CD4-positive, alpha-beta T cell treated with Interleukin-21 for 1 hour (primary cell): ENCODE results near the gene TMEM233.

ENCODE experiments used
- DNase-seq: peaks from one replicate; pipeline ENCODE4 v3.0.0-alpha.2; 2020

The TMEM233 gene

DNA sequence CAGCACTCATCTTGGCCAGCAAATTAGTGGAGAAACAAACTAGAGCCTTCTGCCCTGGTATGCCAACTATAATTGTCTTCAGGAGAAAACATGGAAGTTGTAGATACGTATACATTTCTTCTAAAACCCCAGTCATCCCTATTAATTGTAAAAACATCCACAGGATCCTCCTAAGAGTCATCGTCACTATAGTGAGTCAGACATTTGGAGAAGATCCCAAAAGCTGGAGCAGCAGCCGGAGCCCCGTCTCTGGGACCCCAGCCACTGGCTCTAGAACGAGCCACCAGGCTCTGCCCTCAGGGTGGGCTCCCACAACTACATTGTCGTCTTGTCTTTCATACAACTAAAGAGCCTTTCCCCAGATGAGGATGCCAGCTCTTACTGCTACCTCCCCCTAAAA, 89.8 kb downstream of the TMEM233 start:
- no peak for DNase-seq

DNA sequence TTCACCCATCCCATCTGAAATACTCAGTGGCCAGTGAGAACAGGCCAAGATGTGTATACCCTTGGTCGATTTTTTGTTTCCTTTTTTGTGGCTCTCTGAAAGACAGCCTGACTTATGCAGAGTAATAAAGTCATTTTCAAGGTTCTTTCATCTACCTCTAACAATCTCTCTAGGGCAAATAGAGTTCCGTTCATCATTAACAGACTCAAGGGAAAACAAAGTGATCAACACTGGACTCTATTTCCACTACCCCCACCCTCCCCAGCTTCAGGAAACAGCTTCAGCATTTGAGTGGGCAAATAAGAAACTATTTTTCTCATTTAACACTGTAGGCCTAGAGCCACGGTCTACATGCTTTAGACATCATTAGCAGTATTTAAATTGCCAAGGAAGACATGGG, 90.2 kb downstream of the TMEM233 start:
- DNase-seq, result no peak

DNA sequence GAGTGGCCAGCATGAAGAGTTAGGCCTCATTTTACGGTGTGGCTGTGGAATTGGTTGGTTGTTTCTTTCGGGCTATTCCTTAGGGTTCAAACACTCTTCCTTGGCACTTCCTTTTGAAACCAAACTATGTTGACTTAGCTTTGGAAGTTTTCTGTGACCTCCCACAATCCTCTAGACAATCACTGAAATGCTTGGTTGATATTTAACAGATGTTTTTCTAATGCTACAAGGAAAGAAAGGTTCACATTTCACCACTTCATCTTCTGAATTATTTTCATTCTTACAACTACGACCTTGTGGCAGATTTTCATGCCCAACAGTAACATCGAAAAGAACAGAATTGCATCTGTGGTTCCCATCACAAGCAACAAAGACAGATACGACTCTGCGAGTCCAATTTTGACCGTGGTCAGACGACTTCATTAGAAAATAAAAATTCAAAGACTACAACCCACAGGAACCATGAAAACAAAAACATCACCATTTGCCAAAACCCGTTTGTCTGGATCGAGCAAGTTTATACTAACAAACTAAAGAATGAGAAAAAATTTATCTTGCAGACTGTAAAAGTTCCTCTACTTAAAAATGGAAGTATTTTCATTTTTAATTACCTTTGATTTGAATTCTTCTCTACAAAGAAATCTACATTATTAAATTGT, 91.3 kb downstream of the TMEM233 start:
- DNase-seq, result no peak

DNA sequence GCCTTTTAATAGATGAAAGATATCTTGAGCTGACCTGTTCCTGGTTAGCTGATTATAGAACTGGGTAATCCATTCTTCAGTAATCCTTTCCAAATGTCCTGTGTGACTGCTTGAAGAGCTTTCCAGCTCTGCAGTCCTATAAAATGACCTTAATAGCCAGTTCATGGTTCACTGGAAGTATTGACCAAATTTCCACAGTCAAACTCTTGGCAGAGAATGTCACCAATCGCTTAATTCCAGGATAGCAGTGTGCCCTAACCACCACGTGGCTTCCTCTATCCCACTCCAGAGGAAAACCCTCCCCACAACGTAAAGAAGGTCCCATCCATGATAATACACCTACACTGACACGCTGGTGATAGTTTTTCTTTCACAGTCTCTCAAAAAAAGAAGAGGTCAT, 91.8 kb downstream of the TMEM233 start:
- DNase-seq, result no peak

DNA sequence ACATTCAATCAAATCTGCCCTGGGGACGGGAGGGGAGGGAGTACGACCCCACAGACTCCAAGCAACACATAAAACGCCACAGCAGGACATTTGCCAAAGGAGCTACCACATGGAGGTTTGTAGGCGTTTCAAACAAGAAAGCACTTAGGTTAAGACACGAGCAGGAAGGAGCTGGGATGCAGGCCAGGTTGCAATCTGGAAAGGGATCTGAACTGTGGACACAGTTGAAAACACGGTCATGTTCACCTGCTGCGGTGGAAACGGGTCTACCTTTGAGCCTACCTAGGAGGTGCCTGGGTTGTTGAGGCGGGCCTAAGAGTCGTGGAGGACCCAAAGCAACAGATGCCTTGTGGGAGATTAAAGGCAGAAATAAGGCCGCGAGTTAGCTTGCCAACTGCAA, 92.8 kb downstream of the TMEM233 start:
- no peak for DNase-seq

DNA sequence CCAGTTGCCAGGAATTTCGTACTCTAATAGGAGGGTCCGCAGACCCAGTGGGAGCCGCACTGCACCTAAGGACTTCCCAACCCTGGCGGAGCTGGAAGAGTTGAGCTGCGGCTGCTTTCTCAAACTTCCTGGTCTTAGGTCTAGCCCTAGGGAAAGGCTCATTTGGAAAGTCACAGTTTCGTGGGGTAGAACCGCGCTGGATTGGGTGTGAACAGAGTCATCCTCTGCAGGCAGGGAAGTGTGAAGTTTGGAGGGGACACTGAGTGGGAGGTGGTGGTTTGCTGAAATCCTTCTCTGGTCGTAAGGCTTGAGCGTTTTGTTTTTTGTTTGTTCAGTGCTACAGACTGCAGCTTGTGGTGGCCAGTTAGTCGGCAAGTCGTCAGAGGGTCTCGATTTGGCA, 93.2 kb downstream of the TMEM233 start:
- no peak for DNase-seq

DNA sequence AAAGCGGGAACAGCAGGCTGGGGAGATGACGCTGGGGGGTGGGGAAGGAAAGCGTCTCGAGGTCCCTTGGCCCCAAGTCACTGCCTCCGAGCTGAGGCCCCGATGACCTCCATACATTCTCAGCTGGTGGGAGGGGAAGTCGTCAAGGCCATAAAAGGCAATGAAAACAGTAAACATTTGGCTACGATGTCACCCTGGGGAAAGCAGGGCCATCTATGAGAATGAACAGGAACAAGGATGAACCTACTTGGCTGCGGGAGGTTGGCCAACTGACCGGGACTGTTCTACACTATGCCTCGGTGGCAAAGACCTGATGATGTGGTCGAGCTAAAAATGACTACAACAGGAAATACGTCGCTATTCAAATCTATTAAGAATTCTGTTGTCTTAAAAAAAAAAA, 93.8 kb downstream of the TMEM233 start:
- no peak for DNase-seq

DNA sequence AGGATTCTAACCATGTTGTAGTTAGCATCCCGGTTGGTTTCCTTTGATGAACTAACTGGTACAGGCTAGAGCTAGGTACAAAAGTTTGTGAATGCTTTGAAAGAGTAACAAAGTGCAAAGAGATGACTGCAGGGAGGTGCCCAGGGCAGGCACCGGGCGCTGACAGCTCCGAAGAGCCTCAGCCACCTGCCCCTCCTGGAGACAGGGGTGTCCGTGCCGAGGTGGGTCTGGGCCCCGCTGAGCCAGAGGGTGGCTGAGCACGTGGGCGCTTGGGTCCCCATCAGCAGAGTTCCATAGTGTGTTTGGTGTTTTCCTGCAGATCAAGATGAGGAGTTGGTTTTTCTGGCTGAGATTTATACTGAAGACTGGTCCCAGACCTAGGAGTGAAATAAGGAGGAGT, 94.3 kb downstream of the TMEM233 start:
- DNase-seq, result no peak

DNA sequence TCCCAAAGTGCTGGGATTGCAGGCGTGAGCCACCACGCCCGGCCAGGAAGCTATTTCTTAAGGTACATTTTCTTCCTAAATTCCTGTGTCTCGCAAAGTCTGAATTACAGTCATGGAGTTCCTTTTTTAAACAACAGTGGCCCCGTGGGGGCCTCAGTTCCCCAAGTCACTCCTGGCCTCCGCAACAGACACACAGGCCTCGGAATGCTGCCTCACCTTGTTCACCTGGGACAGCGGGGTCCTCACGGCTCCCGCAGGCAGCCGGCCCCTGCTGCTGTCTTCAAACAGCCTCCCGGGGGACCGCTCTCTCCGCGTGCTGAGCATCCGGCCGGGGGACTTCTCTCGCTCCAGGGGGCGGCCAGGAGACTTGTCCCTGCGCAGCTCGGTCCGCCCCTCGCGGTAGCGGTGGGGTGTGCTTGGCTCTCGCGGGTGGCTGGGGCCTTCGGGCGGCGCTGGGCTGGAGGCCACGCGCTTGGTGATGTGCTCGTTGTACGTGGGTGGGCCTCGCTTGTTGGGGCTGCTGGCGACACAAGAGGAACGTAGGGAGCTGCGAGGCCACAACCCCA, 96.4 kb downstream of the TMEM233 start:
- no peak for DNase-seq

DNA sequence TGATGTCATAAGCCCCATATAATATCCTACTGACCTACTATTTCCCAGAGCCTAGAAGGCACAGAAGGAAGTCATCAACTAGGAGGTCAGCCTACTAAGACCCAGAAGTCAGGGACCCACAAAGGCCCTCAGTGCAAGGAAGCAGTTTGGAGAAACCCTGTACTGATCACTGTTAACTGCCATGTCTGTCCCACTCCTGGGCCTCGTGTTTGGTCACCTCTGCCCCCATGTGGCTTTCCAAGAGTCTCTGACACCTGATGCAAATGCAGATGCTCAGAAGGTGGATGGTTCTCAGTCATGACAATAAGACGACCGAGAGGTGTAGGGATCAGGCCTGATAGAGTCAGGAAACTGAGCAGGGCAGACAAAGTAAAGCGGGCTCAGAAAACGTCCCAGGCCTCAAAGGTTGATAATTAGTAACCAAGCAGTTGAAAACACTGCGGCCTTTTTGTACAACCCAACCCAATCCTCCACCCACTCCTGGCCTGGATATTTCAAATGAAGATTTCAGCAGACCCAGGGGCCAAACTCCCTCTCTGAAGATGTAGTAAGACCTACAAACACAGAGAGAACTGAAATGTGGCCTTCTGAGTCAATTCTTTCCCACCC, 97.7 kb downstream of the TMEM233 start:
- no peak for DNase-seq

DNA sequence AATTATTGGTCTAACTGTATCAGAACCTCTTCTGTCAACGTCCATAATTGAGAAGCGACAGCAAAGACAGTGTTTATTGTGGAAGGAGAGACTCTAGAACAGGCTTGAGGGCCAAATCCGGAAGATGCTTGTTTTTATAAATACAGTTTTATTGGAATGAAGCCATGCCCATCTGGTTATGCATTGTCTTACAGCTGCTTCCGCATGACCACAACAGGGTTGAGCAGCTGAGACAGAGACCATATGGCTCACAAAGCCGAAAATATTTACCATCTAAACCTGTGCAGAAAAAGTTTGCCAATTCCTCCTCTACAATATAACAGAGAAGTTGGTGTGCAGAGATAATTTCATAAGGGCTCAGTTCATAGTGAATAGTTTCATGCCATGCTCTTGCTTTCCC, 98.8 kb downstream of the TMEM233 start:
- DNase-seq, result no peak
